NCI-H345 treated with DMSO at 0.1 percent for 48 hours (cell line): ENCODE data around the gene ATP9B.
A peak's percentile ranks its signal among the peaks of the same experiment; 100 is the strongest.

Experiments used
- DNase-seq: peaks from one replicate; lab custom pipeline; 2025; ENCODE audit not compliant: unreplicated experiment; lab: John Stamatoyannopoulos, UW

ATP9B gene

GRCh38 chr18:79195716-79196683 lies 126.8 kb downstream of the ATP9B start:
- DNase-seq, result no peak

- peak; percentile 58 for DNase-seq
Observed at GRCh38 chr18:79197531-79197930, 128.3 kb downstream of the ATP9B start.

GRCh38 chr18:79199691-79200374 lies 130.6 kb downstream of the ATP9B start:
- no peak for DNase-seq

- no peak for DNase-seq
Observed at GRCh38 chr18:79200546-79201268, 131.5 kb downstream of the ATP9B start.

GRCh38 chr18:79203017-79203605 lies 133.9 kb downstream of the ATP9B start:
- DNase-seq, result no peak

- no peak for DNase-seq
Observed at GRCh38 chr18:79204889-79205807, 136.0 kb downstream of the ATP9B start.

GRCh38 chr18:79206444-79206843 lies 137.2 kb downstream of the ATP9B start:
- no peak for DNase-seq

GRCh38 chr18:79208906-79209305 lies 139.7 kb downstream of the ATP9B start:
- no peak for DNase-seq

GRCh38 chr18:79210002-79210910 lies 141.1 kb downstream of the ATP9B start:
- no peak for DNase-seq

- no peak for DNase-seq
Observed at GRCh38 chr18:79211844-79212243, 142.7 kb downstream of the ATP9B start.

GRCh38 chr18:79214056-79214455 lies 144.9 kb downstream of the ATP9B start:
- no peak for DNase-seq

- no peak for DNase-seq
Observed at GRCh38 chr18:79216176-79216575, 147.0 kb downstream of the ATP9B start.

- DNase-seq, result no peak
Observed at GRCh38 chr18:79217979-79218604, 148.9 kb downstream of the ATP9B start.

- DNase-seq, result no peak
Observed at GRCh38 chr18:79218605-79219190, 149.5 kb downstream of the ATP9B start.

- DNase-seq, result no peak
Observed at GRCh38 chr18:79221136-79221535, 151.9 kb downstream of the ATP9B start.

- no peak for DNase-seq
Observed at GRCh38 chr18:79222790-79223189, 153.6 kb downstream of the ATP9B start.

GRCh38 chr18:79223431-79223830 lies 154.2 kb downstream of the ATP9B start:
- no peak for DNase-seq

- no peak for DNase-seq
Observed at GRCh38 chr18:79224381-79224780, 155.2 kb downstream of the ATP9B start.
